GM19395 (cell line): ENCODE results near the gene RAB3IL1.

Experiments
- ATAC-seq: cut with Tn5 transposase; IDR thresholded peaks from one replicate; pipeline ENCODE4 v1.9.1; 2021; ENCODE audit warnings: mild to moderate bottlenecking, moderate library complexity; ENCODE audit not compliant: unreplicated experiment

RAB3IL1 gene

GRCh38 chr11:61869708-61870451, 47.5 kb downstream of the RAB3IL1 start:
- no peak for ATAC-seq

- no peak for ATAC-seq
Measured at GRCh38 chr11:61869429-61869707, 48.0 kb downstream of the RAB3IL1 start.

DNA sequence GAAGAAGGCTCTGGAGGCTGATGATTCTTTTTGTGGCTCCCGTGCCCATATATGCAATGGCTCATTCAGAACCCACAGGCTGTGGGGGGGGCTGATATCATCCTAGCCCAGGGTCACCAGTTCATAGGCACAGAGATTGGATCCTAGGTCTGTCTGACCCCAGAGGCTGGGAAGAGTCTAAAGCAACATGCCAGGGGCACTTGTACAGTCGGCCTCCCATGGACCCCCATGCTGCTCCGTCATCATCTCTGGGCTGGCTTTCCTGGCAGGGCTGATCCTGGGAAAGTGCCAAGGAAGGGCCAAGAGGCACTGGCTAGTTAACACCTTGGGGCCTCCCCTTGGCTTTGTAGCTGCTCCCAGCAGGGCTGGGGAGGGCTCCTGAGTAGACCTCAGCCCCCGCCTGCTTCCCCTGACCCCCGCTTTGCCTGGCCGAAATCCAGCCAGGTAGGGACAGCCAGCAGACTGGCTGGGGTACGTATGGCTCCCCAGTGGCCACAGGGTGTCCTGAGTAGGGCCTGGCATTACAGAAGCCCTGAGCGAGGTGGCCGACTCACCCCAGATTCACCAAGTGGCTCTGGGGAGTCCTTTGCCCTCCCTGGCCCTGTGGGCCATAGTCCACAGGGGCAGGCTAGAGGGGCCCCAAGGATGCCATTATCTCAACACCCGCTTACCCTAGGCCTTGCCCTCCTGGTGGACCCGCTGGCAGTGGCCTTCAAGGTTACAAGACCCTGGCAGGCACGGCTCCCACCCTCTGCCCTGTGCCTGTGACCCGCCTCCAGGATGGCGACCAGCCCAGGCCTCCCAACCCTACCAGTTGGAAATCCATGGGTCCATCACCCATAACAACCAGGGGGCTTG, 48.6 kb downstream of the RAB3IL1 start:
- no peak for ATAC-seq

GRCh38 chr11:61866958-61867343, 50.4 kb downstream of the RAB3IL1 start:
- ATAC-seq, result no peak

GRCh38 chr11:61866231-61866957, 51.0 kb downstream of the RAB3IL1 start:
- no peak for ATAC-seq

GRCh38 chr11:61864814-61865775, 52.3 kb downstream of the RAB3IL1 start:
- no peak for ATAC-seq

DNA sequence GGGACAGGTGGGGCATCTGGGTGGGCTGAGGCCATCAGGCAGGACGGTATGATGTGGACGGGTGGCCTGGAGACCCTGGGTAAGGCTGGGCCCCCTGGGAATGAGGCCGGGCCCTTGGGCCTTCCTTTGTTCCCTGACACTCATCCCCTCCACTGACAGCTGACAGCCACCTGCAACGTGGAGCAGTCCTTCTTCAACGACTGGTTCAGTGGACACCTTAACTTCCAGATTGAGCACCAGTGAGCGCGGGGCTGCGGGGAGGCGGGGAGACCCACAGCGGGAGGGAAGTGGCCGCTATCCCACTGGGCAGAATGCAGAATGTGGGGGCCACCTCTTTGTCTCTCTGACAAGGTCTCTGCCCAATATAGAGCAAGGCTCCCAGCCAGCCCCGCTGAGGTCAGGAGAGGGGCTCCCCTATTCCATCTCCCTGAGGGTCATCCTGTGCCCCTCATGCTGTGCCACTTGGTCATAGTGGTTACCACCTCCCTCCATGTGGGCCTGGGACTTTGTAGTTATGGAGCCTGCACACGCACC, 53.8 kb downstream of the RAB3IL1 start:
- ATAC-seq, result no peak

DNA sequence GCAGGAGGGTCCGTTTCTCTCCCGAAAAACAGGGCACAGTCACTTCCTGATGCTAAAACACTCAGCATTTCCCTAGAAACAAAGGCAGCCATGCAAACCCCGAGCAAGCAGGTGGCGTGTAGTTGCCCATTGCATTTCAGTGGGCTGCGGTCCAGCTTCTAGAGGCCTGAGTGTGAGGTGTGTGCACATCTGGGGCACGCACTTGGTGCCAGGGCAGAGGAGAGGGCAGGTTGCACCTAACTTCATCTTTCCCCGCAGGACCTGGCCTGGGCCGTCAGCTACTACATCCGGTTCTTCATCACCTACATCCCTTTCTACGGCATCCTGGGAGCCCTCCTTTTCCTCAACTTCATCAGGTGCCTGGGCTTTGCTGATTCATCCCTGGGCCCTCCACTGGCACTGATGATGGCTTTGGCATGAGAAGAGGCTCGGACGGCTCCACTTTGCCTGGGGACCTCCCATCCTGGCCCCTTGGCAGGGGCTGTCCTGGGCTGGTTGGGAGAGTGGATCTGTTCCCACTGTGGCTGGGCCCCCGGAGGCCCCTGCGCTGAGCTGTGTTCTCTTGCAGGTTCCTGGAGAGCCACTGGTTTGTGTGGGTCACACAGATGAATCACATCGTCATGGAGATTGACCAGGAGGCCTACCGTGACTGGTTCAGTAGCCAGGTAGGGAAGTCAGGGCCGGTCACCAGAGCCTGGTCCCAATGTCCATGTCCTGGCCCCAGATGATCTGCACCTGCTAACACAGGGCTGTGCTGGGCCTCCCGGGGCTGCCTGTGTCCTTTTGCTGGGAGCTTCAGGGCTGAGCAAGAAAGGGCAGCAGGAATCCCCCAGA, 54.4 kb downstream of the RAB3IL1 start:
- ATAC-seq, result no peak

- ATAC-seq, result no peak
Measured at GRCh38 chr11:61861634-61862033, 55.7 kb downstream of the RAB3IL1 start.

- no peak for ATAC-seq
Measured at GRCh38 chr11:61860054-61860903, 57.1 kb downstream of the RAB3IL1 start.

DNA sequence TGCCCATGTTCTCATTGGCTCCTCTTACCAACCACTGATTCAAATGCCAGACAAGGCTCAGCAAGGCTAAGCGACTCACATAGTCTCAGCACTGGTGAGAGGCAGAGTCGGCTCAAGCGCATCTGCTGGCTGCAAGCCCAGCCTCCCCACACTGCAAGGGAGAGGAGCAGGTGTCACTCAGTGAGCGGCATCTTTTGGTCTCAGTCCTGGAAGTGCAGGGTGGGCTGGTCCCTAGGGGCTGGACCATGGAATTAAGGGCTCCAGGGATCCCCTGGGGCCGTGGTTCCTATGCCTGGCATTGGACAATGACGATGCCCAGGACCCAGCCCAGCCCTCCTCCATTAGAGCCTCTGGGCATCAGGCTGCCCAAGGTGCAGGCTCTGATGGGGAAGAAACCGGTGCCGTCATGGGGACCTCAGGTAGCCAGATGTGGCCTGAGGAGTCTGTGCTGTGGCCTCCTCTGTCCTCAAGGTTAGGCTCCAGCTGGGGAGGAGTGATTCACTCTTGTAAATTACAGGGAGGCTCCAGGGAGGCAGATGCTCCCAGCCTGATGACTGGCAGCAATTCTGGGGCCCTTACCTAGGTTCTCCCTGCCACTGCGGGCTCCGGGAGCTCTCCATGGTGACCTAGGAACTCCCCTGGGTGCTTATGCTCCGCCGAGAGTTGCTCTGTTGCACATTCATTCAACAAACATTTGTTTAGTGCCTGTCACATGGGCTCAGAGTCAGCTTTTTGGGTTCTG, 61.3 kb downstream of the RAB3IL1 start:
- ATAC-seq, result no peak

- ATAC-seq, result no peak
Measured at GRCh38 chr11:61854966-61855714, 62.2 kb downstream of the RAB3IL1 start.

GRCh38 chr11:61854206-61854895, 63.0 kb downstream of the RAB3IL1 start:
- no peak for ATAC-seq

- no peak for ATAC-seq
Measured at GRCh38 chr11:61853698-61854169, 63.6 kb downstream of the RAB3IL1 start.

DNA sequence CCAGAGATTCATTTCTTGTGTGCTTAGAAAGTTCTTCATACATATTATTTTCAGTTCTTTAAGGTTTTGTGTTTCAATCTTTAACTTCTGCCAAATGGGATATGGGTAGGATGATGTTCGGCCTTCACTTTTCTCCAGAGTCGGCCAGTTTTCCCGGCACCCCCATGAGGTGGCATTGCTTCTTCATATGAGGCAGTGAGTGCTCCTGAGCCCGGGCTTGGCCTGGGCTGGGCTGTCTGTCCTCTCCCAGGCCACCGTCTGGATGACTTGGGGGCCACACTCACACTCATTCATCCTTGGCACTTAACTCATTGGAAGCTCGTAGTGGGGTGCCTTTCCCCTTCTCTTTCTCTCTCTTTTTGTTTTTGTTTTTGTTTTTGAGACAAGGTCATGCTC, 65.5 kb downstream of the RAB3IL1 start:
- ATAC-seq, result no peak

DNA sequence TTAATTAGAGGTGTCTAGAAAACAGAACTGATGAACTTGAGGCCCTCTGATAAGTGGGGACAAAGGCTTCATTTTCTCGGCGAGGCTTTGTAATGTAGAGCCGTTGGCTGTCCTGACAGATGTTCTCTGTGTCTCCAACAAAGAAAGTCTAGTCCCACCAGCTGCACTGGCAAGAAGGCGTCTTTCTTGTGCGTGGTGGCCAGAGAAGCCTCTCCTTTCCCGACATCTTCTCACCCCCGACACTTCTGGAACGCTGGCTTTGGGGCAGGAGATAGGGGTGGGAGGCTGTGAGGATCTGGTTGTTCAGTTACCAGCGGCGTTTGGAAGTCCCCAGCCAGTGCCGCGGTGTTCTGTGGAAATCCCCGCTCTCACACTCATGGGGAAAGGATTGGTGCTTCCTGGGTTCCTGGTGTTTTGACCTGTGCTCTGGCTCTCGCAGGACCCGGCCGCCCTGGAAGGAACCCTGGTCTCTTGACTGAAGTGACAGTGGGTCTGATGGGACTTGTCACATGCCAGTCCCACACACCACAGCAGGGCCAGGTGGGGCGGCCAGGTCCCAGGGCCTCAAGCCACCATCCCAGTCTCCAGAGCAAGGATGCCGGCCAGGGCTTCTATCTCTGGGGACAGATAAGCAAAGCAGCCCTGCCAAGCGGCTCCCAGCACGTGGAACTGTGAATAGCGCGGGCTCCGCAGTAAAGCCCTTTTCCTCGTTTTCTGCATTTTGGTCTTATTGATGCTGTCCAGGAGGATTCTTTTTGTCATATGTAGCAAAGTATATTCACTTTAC, 66.1 kb downstream of the RAB3IL1 start:
- ATAC-seq, result no peak
